RWPE1 (cell line): ENCODE data around the gene UTF1.

Experiments used
- CTCF ChIA-PET: fragments of 350-600 bp; sonication (Branson Sonifier 250); formaldehyde crosslinking; extraction: SDS; loops from one replicate; lab custom pipeline; 2021; lab: Yijun Ruan, JAX
- POLR2A ChIA-PET: fragments of 400-600 bp; formaldehyde crosslinking; extraction: SDS; loops from one replicate; lab custom pipeline; 2020; ENCODE audit warnings: antibody characterized with exemption; ENCODE audit not compliant: low non-redundant PET; lab: Yijun Ruan, JAX
- DNase-seq: peaks from one replicate; pipeline ENCODE4 v3.0.0; 2012; ENCODE audit warnings: low spot score
- H3K27ac ChIP-seq: fragments of 450-650 bp; 2 replicates; pipeline ENCODE4 v1.5.1; 2017
- TF ChIP-seq, protein P1 (sequence below): fragments of 450-650 bp; conservative IDR thresholded peaks from 2 replicates; pipeline ENCODE4 v1.5.1; 2017; ENCODE audit warnings: low read depth, mild to moderate bottlenecking

UTF1 gene

DNA sequence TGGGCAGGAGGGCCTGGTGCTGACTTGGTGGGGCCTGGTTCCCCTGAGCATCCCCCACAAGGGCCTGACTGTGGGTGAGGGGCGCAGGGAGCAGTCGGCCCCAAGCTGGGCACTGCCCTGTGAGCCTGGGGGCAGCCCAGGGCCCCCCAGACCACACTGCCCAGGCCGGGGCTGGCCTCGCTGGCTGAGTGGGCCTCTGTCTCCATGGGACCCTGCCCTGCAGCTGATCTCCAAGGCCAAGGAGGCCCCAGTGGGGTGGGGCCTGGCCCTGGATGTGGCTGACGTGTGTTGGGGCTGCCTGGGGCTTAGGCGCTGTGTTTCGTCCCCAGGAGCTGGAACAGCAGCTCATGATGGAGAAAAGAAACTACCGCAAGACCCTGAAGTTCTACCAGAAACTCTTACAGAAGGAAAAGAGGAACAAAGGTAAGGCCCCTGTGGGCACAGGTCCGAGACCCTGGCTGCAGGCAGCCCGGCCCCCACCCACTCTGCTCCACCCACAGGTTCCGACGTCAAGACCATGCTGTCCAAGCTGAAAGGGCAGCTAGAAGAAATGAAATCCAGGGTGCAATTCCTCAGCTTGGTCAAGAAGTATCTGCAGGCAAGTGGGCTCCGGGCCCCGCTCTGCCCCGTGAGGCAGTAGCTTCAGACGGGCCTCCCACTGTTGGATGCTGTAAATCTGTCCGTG is 23.5 kb upstream of the UTF1 start:
- POLR2A ChIA-PET, result no interaction called here
- CTCF ChIA-PET, result interaction anchor here (1.6 kb wide), 1 partner anchor 20 kb away, joined by 4 read pairs; no protein-coding TSS in a partner anchor
- DNase-seq, result no peak
- H3K27ac ChIP-seq, result no peak overlapping the region
- TF ChIP-seq, protein P1, sequence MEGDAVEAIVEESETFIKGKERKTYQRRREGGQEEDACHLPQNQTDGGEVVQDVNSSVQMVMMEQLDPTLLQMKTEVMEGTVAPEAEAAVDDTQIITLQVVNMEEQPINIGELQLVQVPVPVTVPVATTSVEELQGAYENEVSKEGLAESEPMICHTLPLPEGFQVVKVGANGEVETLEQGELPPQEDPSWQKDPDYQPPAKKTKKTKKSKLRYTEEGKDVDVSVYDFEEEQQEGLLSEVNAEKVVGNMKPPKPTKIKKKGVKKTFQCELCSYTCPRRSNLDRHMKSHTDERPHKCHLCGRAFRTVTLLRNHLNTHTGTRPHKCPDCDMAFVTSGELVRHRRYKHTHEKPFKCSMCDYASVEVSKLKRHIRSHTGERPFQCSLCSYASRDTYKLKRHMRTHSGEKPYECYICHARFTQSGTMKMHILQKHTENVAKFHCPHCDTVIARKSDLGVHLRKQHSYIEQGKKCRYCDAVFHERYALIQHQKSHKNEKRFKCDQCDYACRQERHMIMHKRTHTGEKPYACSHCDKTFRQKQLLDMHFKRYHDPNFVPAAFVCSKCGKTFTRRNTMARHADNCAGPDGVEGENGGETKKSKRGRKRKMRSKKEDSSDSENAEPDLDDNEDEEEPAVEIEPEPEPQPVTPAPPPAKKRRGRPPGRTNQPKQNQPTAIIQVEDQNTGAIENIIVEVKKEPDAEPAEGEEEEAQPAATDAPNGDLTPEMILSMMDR, result no peak

DNA sequence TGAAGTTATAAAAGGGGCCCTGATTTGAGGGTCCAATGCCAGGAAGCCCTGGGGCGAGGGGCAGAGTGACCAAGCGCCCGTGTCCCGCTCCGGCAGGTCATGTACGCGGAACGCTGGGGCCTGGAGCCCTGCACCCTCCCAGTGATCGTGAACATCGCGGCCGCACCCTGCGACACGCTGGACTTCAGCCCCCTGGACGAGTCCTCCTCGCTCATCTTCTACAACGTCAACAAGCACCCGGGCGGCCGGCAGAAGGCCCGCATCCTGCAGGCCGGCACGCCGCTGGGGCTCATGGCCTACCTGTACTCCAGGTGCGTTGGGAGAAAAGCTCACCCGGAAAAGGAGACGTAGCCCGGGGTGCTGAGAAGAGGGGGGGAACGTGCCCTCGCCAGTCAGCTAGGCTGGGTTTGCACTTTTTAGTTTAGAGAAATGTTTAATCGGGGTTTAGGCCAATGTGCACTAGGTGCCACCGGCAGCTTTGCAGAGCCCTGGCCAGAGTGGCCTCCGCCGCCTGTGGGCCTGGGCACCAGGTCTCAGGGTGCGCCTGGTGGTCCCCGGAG is 22.9 kb upstream of the UTF1 start:
- POLR2A ChIA-PET, result no interaction called here
- DNase-seq, result no peak
- no peak overlapping the region for H3K27ac ChIP-seq
- TF ChIP-seq, protein P1, result no peak
- CTCF ChIA-PET, result interaction anchor here (1.6 kb wide), 1 partner anchor 19 kb away, joined by 4 read pairs; no protein-coding TSS in a partner anchor

DNA sequence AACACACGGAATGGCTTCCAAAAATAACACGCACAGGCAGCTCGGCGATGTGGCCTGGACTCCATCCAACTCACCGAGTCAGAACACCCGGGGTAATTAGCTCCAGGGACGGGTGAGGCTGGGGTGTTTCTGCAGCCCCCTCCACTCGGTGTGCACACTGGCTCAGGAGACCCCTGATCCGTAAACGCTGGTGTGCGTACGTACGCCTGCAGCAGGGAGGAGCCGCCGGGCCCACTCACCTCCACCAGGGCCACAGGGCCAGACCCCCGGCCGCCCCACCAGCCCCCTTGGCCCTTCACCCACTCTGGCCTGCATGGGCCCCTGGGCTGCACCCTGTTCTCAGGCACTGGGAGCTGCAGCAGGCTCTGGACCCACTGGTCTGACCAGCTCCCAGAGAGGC is 22.4 kb upstream of the UTF1 start:
- ChIA-PET POLR2A (no interaction called here), CTCF (interaction anchor here (1.6 kb wide), 1 partner anchor 19 kb away, joined by 4 read pairs; no protein-coding TSS in a partner anchor)
- TF ChIP-seq, protein P1, result no peak
- no peak for DNase-seq
- H3K27ac ChIP-seq, result no peak overlapping the region

- TF ChIP-seq, protein P1, result no peak
- ChIA-PET POLR2A (no interaction called here), CTCF (interaction anchor here (1.6 kb wide), 1 partner anchor 18 kb away, joined by 4 read pairs; no protein-coding TSS in a partner anchor)
- DNase-seq, result no peak
- H3K27ac ChIP-seq, result no peak overlapping the region
These were observed 21.6 kb upstream of the UTF1 start for GRCh38 chr10:133208466-133208865.

GRCh38 chr10:133209117-133209516 is 20.9 kb upstream of the UTF1 start:
- CTCF ChIA-PET, result no interaction called here
- DNase-seq, result no peak
- H3K27ac ChIP-seq, result no peak overlapping the region
- TF ChIP-seq, protein P1, result no peak
- POLR2A ChIA-PET, result no interaction called here

GRCh38 chr10:133209641-133210040 is 20.4 kb upstream of the UTF1 start:
- ChIA-PET CTCF (interaction anchor here (1.4 kb wide), 1 partner anchor 66 kb away, joined by 4 read pairs; no protein-coding TSS in a partner anchor), POLR2A (no interaction called here)
- no peak for DNase-seq
- H3K27ac ChIP-seq, result no peak overlapping the region
- TF ChIP-seq, protein P1, result no peak
